K562 (cell line): ENCODE data around the gene SNCG. TPM values are rescaled to one million over a fixed set of nuclear protein-coding genes. Genes with fewer than 3 reads are reported as not detected.

Source experiments
- MTA2 ChIP-seq: fragments of 450-650 bp; IDR thresholded peaks from 2 replicates; pipeline ENCODE4 v1.6.1; 2016; ENCODE audit warnings: low read depth
- ZBTB34 ChIP-seq: fragments of 250-450 bp; sonication (Bioruptor Pico); IDR thresholded peaks from 2 replicates; pipeline ENCODE4 v1.8.0; 2021; ENCODE audit warnings: mild to moderate bottlenecking, moderate library complexity
- ZNF445 ChIP-seq: fragments of 250-450 bp; sonication (Bioruptor Pico); IDR thresholded peaks from 2 replicates; pipeline ENCODE4 v1.4.0; 2020; ENCODE audit warnings: low read depth, mild to moderate bottlenecking, moderate library complexity
- polyA plus RNA-seq, 8 experiments: library from polyadenylated mRNA; depleted of rRNA in 4 of 8; stranded (reverse) in 5 of 8; unstranded in 3 of 8; fragments of >200 nt; fragmentation: Nextera tagmentation in 2 of 8; fragmentation: Illumina TruSeq in 1 of 8; extraction: Ambion mirVana in 2 of 8; extraction: Trizol in 1 of 8; gene quantifications; 2 replicates each; pipeline versions ENCODE4 v1.2.1 to v1.2.3, GENCODE V29; 2011 to 2014; ENCODE audit warnings: inconsistent platforms in 1 of 8, missing spikeins in 1 of 8
- total RNA-seq, 7 experiments: library from RNA; depleted of rRNA in 6 of 7; stranded (reverse); fragments of >200 nt in 6 of 7; fragmentation: Illumina TruSeq in 2 of 7; extraction: Trizol in 2 of 7; gene quantifications; 2 replicates each; pipeline versions ENCODE4 v1.2.1 to v1.2.3, GENCODE V29; 2011 to 2021; ENCODE audit warnings: low replicate concordance in 1 of 7
- TF ChIP-seq, protein P1 (sequence below): fragments of 450-650 bp; IDR thresholded peaks from 2 replicates; pipeline ENCODE4 v1.6.1; 2016; ENCODE audit warnings: mild to moderate bottlenecking, moderate library complexity

SNCG gene
- total and polyA plus RNA-seq, 9 of the 15 experiments (the other 6 are each of a cell fraction or from before 2014, with no cell fraction given): 9.8 to 146 (median 93.6) TPM

GRCh38 chr10:86992456-86992855 is 34.1 kb downstream of the SNCG start (continued):
- no peak for TF ChIP-seq MTA2
- TF ChIP-seq, protein P1, sequence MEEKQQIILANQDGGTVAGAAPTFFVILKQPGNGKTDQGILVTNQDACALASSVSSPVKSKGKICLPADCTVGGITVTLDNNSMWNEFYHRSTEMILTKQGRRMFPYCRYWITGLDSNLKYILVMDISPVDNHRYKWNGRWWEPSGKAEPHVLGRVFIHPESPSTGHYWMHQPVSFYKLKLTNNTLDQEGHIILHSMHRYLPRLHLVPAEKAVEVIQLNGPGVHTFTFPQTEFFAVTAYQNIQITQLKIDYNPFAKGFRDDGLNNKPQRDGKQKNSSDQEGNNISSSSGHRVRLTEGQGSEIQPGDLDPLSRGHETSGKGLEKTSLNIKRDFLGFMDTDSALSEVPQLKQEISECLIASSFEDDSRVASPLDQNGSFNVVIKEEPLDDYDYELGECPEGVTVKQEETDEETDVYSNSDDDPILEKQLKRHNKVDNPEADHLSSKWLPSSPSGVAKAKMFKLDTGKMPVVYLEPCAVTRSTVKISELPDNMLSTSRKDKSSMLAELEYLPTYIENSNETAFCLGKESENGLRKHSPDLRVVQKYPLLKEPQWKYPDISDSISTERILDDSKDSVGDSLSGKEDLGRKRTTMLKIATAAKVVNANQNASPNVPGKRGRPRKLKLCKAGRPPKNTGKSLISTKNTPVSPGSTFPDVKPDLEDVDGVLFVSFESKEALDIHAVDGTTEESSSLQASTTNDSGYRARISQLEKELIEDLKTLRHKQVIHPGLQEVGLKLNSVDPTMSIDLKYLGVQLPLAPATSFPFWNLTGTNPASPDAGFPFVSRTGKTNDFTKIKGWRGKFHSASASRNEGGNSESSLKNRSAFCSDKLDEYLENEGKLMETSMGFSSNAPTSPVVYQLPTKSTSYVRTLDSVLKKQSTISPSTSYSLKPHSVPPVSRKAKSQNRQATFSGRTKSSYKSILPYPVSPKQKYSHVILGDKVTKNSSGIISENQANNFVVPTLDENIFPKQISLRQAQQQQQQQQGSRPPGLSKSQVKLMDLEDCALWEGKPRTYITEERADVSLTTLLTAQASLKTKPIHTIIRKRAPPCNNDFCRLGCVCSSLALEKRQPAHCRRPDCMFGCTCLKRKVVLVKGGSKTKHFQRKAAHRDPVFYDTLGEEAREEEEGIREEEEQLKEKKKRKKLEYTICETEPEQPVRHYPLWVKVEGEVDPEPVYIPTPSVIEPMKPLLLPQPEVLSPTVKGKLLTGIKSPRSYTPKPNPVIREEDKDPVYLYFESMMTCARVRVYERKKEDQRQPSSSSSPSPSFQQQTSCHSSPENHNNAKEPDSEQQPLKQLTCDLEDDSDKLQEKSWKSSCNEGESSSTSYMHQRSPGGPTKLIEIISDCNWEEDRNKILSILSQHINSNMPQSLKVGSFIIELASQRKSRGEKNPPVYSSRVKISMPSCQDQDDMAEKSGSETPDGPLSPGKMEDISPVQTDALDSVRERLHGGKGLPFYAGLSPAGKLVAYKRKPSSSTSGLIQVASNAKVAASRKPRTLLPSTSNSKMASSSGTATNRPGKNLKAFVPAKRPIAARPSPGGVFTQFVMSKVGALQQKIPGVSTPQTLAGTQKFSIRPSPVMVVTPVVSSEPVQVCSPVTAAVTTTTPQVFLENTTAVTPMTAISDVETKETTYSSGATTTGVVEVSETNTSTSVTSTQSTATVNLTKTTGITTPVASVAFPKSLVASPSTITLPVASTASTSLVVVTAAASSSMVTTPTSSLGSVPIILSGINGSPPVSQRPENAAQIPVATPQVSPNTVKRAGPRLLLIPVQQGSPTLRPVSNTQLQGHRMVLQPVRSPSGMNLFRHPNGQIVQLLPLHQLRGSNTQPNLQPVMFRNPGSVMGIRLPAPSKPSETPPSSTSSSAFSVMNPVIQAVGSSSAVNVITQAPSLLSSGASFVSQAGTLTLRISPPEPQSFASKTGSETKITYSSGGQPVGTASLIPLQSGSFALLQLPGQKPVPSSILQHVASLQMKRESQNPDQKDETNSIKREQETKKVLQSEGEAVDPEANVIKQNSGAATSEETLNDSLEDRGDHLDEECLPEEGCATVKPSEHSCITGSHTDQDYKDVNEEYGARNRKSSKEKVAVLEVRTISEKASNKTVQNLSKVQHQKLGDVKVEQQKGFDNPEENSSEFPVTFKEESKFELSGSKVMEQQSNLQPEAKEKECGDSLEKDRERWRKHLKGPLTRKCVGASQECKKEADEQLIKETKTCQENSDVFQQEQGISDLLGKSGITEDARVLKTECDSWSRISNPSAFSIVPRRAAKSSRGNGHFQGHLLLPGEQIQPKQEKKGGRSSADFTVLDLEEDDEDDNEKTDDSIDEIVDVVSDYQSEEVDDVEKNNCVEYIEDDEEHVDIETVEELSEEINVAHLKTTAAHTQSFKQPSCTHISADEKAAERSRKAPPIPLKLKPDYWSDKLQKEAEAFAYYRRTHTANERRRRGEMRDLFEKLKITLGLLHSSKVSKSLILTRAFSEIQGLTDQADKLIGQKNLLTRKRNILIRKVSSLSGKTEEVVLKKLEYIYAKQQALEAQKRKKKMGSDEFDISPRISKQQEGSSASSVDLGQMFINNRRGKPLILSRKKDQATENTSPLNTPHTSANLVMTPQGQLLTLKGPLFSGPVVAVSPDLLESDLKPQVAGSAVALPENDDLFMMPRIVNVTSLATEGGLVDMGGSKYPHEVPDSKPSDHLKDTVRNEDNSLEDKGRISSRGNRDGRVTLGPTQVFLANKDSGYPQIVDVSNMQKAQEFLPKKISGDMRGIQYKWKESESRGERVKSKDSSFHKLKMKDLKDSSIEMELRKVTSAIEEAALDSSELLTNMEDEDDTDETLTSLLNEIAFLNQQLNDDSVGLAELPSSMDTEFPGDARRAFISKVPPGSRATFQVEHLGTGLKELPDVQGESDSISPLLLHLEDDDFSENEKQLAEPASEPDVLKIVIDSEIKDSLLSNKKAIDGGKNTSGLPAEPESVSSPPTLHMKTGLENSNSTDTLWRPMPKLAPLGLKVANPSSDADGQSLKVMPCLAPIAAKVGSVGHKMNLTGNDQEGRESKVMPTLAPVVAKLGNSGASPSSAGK: no peak
- TF ChIP-seq ZBTB34 (CRISPR knock-in tag): no peak
- no peak for TF ChIP-seq ZNF445
